Epithelial cell of proximal tubule (primary cell): ENCODE results near the gene CST3. TPM values are rescaled to one million over a fixed set of nuclear protein-coding genes. Genes with fewer than 3 reads are reported as not detected.

Source experiments
- DNase-seq: peaks from one replicate; pipeline ENCODE4 v3.0.0-alpha.2; 2011; ENCODE audit warnings: low read depth
- H3K4me3 ChIP-seq: 2 replicates; pipeline ENCODE4 v1.5.1; 2011; ENCODE audit warnings: low read depth, mild to moderate bottlenecking, low read length
- total RNA-seq: library from RNA; depleted of rRNA; stranded (reverse); fragments of >200 nt; gene quantifications from 2 replicates; pipeline ENCODE4 v1.2.3, GENCODE V29; 2015
- TF ChIP-seq, protein P1 (sequence below): conservative IDR thresholded peaks from 2 replicates; pipeline ENCODE4 v1.5.1; 2012; ENCODE audit warnings: low read depth, mild to moderate bottlenecking, low read length

The CST3 gene
- total RNA-seq, 1 donor from 2014 or later: 347 TPM

DNA sequence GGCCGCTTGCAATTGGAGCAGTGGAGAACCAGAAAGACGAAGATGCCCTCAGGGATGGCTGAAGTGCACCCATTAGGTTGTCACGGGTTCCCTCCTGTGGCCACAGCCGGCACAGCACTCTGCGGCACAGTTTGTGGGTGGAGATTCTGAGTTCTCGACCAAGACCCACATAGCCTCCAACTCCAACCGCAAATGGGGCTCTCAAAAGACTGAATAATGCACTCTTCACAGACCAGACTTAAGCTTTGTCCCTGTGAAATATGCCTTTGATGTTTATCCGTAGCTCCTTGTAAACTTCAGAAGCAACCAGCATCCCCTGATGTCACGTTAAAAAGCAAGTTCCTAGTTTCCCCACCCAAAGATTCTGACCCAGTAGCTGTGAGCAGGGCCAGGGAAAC is 31.1 kb downstream of the CST3 start:
- DNase-seq: no peak
- H3K4me3 ChIP-seq: no peak overlapping the region
- TF ChIP-seq, protein P1, sequence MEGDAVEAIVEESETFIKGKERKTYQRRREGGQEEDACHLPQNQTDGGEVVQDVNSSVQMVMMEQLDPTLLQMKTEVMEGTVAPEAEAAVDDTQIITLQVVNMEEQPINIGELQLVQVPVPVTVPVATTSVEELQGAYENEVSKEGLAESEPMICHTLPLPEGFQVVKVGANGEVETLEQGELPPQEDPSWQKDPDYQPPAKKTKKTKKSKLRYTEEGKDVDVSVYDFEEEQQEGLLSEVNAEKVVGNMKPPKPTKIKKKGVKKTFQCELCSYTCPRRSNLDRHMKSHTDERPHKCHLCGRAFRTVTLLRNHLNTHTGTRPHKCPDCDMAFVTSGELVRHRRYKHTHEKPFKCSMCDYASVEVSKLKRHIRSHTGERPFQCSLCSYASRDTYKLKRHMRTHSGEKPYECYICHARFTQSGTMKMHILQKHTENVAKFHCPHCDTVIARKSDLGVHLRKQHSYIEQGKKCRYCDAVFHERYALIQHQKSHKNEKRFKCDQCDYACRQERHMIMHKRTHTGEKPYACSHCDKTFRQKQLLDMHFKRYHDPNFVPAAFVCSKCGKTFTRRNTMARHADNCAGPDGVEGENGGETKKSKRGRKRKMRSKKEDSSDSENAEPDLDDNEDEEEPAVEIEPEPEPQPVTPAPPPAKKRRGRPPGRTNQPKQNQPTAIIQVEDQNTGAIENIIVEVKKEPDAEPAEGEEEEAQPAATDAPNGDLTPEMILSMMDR: peak; percentile 98

DNA sequence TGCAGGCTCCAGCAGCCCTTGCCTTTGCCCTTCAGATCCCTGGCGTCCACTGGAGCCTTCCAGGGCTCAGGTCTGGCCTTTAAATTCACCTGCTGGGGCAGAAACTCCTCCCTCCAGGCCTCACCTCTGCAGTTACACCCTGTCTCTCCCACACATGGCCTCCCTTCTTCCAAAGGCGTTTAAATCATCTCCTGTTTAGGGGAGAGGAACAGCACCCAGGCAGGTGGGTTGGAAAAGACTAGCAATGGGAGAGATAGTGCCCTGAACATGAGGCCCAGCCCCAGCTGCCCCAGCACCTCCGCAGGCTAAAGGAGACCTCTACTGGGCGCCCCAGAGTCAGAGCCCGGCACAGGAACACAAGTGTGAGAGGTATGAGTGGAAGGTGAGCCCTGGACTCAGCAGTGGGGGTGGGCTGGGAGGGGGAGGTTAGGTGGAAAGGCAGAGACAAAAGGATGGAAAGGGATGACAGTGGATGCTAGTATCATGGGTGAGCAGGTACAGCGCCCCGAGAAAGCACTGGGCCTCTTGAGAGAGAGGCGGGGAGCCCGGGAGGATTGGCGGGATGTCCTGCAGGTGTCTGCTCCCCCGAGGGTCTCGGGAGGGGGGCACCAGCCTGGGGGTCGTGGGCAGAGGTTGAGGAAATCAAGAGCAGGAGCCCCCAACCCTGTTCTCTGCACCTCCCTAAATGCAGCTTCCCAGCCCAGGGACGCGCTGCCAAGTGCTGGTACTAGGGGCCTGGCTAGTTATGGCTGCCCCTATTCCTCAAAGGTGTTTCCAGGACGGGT is 31.7 kb downstream of the CST3 start, which contains the start of gene CST9:
Gene CST9, minus strand, starts transcription at position 51 of the 785 bp plus-strand sequence. CDS start 53 bp downstream, outside the sequence.
- TF ChIP-seq, protein P1: no peak
- H3K4me3 ChIP-seq: no peak within 1 kb of the TSS
- no peak for DNase-seq

DNA sequence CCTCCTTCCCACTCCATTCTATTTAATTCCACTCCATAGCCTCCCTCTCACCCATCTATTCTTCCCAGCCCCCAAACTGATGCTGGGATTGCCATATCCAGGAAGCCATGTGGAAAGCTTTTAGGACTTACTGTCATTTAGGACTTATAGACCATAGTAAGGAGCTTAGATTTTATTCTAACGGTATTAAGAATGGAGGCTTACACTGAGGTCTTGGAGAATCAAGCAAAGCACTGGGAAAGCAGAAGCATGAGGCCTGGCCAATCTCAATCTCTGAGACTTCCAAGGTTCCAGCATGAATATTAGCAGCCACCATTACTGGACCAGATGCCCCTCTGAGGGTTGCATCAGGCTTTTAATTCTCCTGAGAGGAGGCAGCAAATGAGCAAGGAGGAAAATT is 33.4 kb downstream of the CST3 start:
- DNase-seq: no peak
- no peak overlapping the region for H3K4me3 ChIP-seq
- TF ChIP-seq, protein P1: no peak

DNA sequence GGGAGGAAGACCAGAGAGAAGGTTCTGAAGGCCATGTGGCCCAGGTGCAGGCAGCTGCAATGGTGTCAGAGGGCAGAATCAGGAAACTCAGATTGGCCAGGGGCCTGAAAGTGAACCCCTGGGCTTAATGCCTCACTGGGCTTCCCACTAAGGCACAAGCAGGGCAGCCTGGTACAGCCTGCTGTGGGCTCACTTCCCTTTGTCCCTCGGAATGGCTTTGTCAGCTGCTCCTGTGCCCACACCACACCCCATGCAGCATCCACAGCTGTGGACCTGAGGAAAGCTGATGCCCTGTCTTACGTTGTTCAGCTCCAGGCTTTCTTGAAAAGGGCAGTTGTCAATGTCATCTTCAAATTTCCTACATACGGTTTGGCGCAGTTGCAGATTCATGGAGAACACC is 34.4 kb downstream of the CST3 start:
- TF ChIP-seq, protein P1: no peak
- no peak for DNase-seq
- no peak overlapping the region for H3K4me3 ChIP-seq

DNA sequence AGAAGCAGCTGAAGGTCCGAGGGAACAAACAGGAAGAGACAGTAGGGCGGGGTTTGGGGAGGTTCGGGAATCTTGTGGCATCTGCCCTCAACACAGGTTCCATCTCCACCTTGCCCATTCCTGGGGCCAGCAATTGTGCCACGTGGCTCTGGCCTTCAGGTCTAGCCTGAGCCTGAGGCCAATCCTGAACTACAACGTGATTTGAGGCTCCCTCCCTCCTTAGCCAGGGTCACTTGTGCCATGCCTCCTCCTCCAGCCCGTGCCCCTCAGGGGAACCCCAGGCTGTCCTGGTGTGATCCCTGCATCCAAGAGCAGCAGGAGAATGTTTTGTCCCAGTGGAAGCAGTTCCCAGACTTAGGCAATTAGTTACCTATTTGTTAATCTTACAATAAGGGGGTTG is 35.1 kb downstream of the CST3 start:
- H3K4me3 ChIP-seq: no peak overlapping the region
- TF ChIP-seq, protein P1: no peak
- DNase-seq: no peak

DNA sequence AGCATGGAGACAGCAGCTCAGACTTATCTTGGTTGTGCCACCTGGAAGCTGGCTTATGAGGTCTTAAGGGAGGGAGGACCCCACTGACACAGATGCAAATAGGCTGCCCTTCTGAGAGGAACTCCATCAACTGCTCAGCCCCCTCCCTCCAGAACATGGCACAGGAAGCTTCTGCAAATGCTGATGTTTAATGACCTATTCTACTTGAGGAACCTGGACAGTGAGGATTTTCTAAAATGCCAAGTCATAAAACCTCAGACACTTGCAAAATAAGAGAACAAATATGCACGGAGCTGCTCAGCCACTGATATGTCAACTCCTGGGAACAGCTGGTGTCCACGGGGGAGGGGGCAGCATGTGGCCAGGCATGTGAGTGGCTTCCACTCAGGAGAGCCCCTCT is 35.5 kb downstream of the CST3 start:
- TF ChIP-seq, protein P1: no peak
- H3K4me3 ChIP-seq: no peak overlapping the region
- no peak for DNase-seq

DNA sequence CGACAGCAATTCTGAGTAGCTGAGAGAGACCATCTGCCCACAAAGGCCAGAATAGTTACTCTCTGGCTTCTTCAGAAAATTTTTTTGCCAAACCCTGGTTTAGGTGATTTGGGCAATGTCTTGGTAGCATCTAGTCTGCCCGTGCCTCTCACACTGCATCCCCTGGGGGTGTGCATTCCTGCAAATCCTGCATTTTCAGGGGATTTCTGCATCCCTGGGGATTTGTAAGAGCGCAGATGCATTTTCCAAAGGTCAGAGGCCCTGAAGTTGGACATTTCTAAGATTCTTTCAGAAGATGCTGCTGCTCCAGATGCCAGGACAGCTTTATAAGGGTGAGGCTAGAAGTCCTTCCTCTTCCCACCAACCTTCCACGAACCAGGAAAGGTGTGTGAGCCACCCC is 36.0 kb downstream of the CST3 start:
- H3K4me3 ChIP-seq: no peak overlapping the region
- TF ChIP-seq, protein P1: no peak
- no peak for DNase-seq
